GM19455 (cell line): ENCODE results near the gene FARP1.
A peak's percentile ranks its signal among the peaks of the same experiment; 100 is the strongest.

Experiments
- ATAC-seq: cut with Tn5 transposase; IDR thresholded peaks from one replicate; pipeline ENCODE4 v1.9.1; 2021; ENCODE audit not compliant: unreplicated experiment

FARP1 gene

GRCh38 chr13:98134901-98135300 lies 8.0 kb upstream of the FARP1 start:
- ATAC-seq: no peak

- ATAC-seq: no peak
Observed at GRCh38 chr13:98141091-98141490, 1.8 kb upstream of the FARP1 start.

DNA sequence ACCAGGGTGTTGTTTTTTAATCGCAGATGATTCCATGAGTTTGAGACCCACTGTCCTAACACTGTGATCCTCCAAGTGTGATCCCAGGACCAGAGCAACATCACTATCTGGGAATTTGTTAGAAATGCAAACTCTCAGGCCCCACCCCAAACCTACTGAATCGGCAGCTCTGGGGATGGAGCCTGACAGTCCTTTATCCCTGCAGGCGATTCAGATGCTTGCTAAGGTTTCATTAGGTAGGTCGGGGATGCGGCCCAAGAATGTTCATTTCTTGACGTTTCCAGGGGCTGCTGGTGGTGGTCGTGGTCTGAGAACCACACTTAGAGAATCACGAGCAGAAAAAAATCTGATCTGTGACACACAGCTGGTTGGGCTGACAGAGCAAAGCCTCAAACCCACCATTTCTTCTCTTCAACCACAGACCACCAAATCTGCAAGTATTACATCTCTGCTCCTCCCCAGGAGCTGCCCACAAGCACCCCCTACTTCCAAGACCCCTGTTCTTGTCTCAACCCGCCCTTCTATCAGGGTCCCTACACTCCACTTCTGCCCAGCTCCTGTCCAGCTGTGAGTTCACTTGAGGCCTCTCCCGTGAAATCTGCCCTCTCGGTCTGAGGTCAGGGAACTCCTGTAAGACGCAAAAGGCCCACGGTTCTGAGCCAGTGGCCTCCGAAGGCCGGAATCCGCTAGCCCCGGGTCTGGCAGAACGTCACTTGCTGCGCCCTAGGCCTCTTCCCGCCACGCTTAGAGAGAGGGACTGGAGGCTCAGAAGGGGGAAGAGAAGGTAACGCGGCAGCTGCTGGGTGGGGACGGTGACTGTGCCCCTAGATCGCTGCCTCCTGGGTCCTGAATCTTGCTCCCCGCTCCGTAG lies 1.1 kb upstream of the FARP1 start:
- ATAC-seq: peak; percentile 8

DNA sequence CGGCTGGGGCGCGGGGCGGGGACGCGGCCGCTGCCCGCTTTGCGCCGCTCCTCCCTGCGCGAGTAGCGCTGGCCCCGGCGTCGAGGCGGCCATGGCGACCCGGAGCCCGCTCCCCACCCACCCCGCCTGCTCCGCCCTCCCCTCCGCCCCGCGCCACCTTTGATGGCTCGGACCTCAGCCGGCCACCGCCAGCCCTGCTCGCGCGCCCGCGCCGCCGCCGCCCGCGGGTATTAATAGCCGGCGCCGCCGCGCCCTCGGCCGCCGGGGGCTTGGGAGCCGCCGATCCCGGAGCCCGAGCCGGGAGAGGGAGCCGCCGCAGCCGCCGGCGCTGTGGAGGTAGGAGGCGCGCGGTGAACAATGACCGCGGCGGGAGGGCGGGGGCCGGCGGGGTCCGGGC lies 261 bp downstream of the FARP1 start:
- peak; percentile 39 for ATAC-seq

DNA sequence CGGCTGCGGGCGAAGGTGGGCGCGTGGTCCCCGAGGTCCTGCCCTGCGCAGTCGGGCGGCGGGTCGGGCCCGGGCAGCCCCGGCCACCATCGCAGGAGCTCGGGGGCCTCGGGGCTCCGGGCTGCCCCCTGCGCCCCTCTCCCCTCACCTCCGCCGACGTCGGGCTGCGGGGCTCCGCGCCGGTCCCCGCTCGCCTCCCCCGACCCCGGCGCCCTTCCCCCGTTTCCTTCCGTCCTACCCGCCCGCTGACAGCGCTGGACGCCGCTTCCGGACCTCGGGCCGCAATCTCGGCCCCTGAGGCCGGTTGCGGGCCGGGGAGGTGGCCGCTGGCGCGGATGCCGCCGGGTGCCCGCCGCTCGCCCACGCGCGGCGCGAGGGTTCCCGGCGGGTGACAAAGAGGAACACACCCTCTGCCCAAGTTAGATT lies 720 bp downstream of the FARP1 start:
- peak; percentile 14 for ATAC-seq

DNA sequence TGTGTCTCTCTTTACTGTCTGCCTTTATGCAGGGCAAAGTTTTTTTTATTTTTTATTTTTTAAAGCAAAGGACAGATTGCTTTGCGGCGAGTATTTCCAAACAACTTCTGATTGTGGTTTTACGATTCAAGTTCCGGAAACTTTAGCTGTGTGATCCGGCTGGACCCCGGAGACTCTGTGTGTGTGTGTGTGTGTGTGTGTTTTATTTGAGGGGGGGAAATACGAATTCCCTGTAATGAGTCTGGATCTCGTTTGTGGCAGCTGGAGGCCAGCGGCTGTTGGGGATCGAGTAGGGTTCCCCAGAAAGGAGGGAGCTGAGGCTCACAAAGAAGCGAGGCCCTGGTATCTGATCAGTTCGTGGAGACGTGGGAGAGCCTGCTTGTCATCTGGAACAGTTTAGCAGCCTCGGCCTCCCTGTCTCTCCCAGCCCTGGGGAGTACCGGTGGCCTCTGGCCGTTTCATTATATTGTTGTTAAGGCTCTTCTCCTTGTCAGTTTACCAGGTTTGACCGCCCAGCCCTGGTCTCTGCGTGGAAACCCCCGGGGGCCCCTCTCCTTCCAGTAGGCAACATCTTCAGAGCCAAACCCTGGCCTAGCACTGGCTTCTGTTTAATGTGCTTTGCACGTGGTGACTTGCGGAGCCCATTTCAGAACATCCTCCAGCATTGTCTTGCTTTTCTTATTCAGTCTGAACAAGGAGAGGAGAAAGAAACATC lies 1.3 kb downstream of the FARP1 start:
- no peak for ATAC-seq

DNA sequence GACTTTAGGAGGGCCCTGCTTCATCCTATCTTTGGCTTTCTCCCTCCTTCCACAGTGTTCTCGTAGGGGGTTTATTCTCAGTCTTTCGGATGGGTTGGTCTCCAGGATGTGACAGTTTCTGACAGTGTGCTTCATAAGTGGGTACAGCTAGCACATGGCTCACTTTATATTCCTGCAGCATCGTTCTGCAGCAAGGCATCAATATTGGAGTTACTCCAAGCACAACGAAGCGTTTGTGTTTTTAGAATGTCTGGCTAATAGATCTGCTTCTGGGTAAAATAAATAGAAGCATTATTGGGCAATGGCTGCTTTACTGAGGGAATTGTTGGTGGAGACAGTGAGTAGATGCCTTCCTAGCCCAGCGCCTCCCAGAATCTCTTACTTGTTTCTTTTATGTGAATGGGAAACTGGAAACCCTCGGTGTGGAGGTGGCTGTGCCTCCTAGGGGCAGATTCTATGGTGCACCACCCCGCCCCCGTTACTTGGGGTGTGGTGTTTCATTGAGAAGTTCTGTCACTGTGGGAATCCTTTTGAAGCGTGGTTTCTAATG lies 2.0 kb downstream of the FARP1 start:
- ATAC-seq: no peak

- ATAC-seq: no peak
Observed at GRCh38 chr13:98147521-98147920, 4.6 kb downstream of the FARP1 start.

GRCh38 chr13:98150832-98151479 lies 8.1 kb downstream of the FARP1 start:
- ATAC-seq: no peak

- no peak for ATAC-seq
Observed at GRCh38 chr13:98155475-98156109, 12.7 kb downstream of the FARP1 start.

DNA sequence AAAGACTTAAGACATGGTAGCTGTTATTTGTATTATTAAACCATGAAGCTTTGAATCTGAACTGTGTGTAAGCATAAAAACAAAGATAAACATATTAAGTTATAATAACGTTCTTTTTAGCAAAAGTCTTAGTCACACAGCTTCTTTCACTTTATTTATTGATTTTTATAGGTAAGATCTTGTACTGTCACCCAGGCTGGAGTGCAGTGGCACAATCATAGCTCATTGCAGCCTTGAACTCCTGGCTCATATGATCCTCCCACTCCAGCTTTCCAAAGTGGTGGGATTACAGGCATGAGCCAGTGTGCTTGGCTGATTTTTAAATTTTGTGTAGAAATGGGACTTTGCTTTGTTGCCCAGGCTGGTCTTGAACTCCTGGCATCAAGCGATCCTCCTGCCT lies 13.4 kb downstream of the FARP1 start:
- no peak for ATAC-seq

GRCh38 chr13:98157188-98157587 lies 14.3 kb downstream of the FARP1 start:
- ATAC-seq: no peak

DNA sequence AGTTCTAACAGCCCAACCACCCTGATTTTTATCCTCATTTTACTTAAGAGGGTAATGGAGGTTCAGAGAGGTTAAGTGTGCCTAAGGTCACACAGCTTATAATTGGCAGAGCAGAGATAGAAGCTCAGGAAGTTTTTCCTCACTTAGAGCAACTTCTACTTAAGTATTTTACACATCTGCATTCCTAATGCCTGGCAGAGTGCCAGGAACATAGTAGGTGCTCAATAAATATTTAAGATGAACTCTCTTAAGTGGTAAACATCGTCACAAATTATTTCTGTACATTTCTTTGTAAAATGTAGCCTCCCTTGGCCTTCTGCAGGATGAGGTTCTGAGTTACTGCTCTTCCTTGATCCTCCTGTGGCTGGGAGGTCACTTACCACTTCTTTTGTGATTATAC lies 14.7 kb downstream of the FARP1 start:
- no peak for ATAC-seq

GRCh38 chr13:98158172-98158899 lies 15.4 kb downstream of the FARP1 start:
- ATAC-seq: no peak

DNA sequence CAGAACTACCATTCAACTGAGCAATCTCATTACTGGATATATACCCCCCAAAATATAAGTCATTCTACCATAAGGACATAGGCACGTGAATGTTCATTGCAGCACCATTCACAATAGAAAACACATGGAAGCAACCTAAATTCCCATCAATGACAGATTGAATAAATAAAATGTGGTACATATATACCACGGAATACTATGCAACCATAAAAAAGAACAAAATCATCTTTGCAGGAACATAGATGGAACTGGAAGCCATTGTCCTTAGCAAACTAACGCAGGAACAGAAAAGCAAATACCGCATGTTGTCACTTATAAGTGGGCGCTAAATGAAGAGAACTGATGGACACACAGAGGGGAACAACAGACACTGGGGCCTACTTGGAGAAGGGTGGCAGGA lies 20.0 kb downstream of the FARP1 start:
- ATAC-seq: no peak

- ATAC-seq: no peak
Observed at GRCh38 chr13:98169331-98169730, 26.4 kb downstream of the FARP1 start.

- no peak for ATAC-seq
Observed at GRCh38 chr13:98171900-98172589, 29.2 kb downstream of the FARP1 start.

DNA sequence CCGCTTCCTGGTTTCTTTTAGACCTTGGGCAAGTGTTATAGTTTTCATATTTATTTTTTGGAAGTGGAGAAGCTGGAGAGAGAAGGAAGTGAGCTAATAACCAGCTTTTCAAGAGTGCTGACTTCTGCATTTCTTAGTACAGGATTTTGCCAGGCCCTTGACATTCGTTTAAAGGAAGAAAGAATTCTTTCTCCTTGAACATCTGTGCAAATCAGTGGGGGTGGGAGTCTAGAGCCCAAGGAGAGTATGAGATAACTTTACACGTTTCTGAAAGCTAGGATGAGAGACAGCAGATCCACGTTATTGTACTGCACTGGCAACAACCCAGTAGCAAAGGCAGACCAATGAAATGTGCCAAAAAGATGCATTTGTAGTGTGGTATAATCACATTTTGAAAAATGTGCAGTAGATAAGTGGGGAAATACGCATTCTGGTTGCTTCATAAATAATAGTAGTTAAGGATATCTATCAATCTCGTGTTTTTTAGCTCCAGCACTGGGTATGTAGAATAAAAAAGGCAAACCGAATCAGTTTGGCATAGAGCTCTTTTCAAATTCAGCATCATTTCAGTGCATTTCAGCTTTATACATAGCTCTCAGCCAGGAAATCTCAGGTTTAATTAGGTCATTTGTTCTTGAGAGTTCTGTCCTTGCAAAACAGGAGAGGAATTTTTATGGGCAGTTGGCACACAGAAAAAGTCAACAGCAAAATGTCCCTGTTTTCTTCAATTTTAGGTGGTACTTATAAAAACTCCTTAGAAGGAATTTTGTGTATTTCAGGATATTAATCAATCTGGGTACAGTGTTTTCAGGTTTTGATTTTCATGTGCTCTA lies 29.9 kb downstream of the FARP1 start:
- no peak for ATAC-seq
